ENCODE results near the gene CABYR.

GRCh38 chr18:24200494-24201290 is 61.8 kb downstream of the CABYR start:
- TF ChIP-seq POLR2A (IDR thresholded peaks at IDR 0.05) (no peak), CTCF (IDR thresholded peaks at IDR 0.05) (no peak), POLR2AphosphoS5 (IDR thresholded peaks at IDR 0.05) (no peak)
